Measurements from ENCODE around the gene DHPS. TPM values are rescaled to one million over a fixed set of nuclear protein-coding genes. Genes with fewer than 3 reads are reported as not detected.

Gene DHPS
- total and polyA plus RNA-seq, 2 of the 13 experiments (the other 11 are each of a cell fraction or from before 2014, with no cell fraction given): 43.3 to 84.3 TPM

GRCh38 chr19:12665281-12665573 lies 16.5 kb downstream of the DHPS start:
- no peaks in the 10 kb centered on the region; a peak in 1 of 5 replicates for H3K27me3 ChIP-seq (ENCODE audit: control insufficient read depth in 1 of 2, insufficient read depth in 2 of 2, low read length in 2 of 2)
- H3K79me2 ChIP-seq (ENCODE audit: insufficient read depth, low read length): peaks cover 28% of the 10 kb centered on the region
- peaks cover 0 to 4% of the 10 kb centered on the region in 2 experiments; a peak in 2 of 5 replicates for H3K36me3 ChIP-seq (replicated peaks in 1 of 2; ENCODE audit: control insufficient read depth in 1 of 2, insufficient read depth in 2 of 2, low read length in 2 of 2)
- BruUV-seq (replicated peaks): no TSS peak
- DNase-seq (ENCODE audit: low spot score) (no peak), ATAC-seq (no peak), FAIRE-seq (no peak)
- in situ Hi-C loops (cut with HindIII; ENCODE audit: extremely low pct_ligation_motif_present, low pct_unique_long_range_greater_than_20kb) (no loop called here), intact Hi-C loops (cut with micrococcal nuclease; ENCODE audit: unreplicated experiment) (no loop called here)
- H2AFZ ChIP-seq (ENCODE audit: low read length): no peak overlapping the region
- POLR2A ChIA-PET: no interaction called here
- TF ChIP-seq MIER2 (CRISPR knock-in tag; IDR thresholded peaks at IDR 0.05): no peak
- TF ChIP-seq ATRX (CRISPR knock-in tag; IDR thresholded peaks at IDR 0.05; ENCODE audit: borderline replicate concordance): no peak
- CTCF ChIA-PET (ENCODE audit: low intra/inter-chr PET ratio, low total read pairs): no interaction called here
- no peak overlapping the region for H3K4me3 ChIP-seq (replicated peaks in 1 of 3; ENCODE audit: insufficient read depth in 1 of 3, low read depth in 2 of 3, low read length in 3 of 3)
- no peak overlapping the region for H3K9ac ChIP-seq (ENCODE audit: insufficient read depth, low read depth, low read length)
- H3K27ac ChIP-seq (ENCODE audit: extremely low read length, insufficient read depth, low read length): no peak overlapping the region
- H4K20me1 ChIP-seq (ENCODE audit: insufficient read depth, low read length): no peaks in the 10 kb centered on the region
- 94% methylated on average over 10 of the region's 10 CpGs for WGBS (ENCODE audit: low lambda C conversion rate)
- peak overlapping the region; percentile 97; the same call in 1 of the 2 replicates for H3K4me2 ChIP-seq (ENCODE audit: low read depth, low read length)
- H3K4me1 ChIP-seq (ENCODE audit: insufficient read depth, low read length): peaks cover 35% of the 10 kb centered on the region
- no peaks in the 10 kb centered on the region for H3K9me3 ChIP-seq (ENCODE audit: low read length)

- no peaks in the 10 kb centered on the region; a peak in 1 of 5 replicates for H3K27me3 ChIP-seq (ENCODE audit: control insufficient read depth in 1 of 2, insufficient read depth in 2 of 2, low read length in 2 of 2)
- peak; percentile 24 for DNase-seq (ENCODE audit: low spot score)
- intact Hi-C loops (cut with micrococcal nuclease; ENCODE audit: unreplicated experiment): no loop called here
- no peak for FAIRE-seq
- H3K4me2 ChIP-seq (ENCODE audit: low read depth, low read length): 0 out of 2 replicates have a peak overlapping the region, but pooled peaks have one; percentile 97
- in situ Hi-C loops (cut with HindIII; ENCODE audit: extremely low pct_ligation_motif_present, low pct_unique_long_range_greater_than_20kb): no loop called here
- H3K9ac ChIP-seq (ENCODE audit: insufficient read depth, low read depth, low read length): no peak overlapping the region
- no peak overlapping the region for H3K27ac ChIP-seq (ENCODE audit: extremely low read length, insufficient read depth, low read length)
- no peak overlapping the region for H3K4me3 ChIP-seq (replicated peaks in 1 of 3; ENCODE audit: insufficient read depth in 1 of 3, low read depth in 2 of 3, low read length in 3 of 3)
- no peak overlapping the region for H2AFZ ChIP-seq (ENCODE audit: low read length)
- peaks cover 33% of the 10 kb centered on the region for H3K4me1 ChIP-seq (ENCODE audit: insufficient read depth, low read length)
- H4K20me1 ChIP-seq (ENCODE audit: insufficient read depth, low read length): no peaks in the 10 kb centered on the region
- WGBS (ENCODE audit: low lambda C conversion rate): 92% methylated on average over 20 of the region's 29 CpGs
- peak; percentile 18 for ATAC-seq
- H3K79me2 ChIP-seq (ENCODE audit: insufficient read depth, low read length): peaks cover 22% of the 10 kb centered on the region
- no TSS peak for BruUV-seq (replicated peaks)
- H3K9me3 ChIP-seq (ENCODE audit: low read length): no peaks in the 10 kb centered on the region
- POLR2A ChIA-PET: no interaction called here
- CTCF ChIA-PET (ENCODE audit: low intra/inter-chr PET ratio, low total read pairs): no interaction called here
- peaks cover 0 to 7% of the 10 kb centered on the region in 2 experiments; a peak in 2 of 5 replicates for H3K36me3 ChIP-seq (replicated peaks in 1 of 2; ENCODE audit: control insufficient read depth in 1 of 2, insufficient read depth in 2 of 2, low read length in 2 of 2)
- TF ChIP-seq TFDP2 (CRISPR knock-in tag; IDR thresholded peaks at IDR 0.05) (no peak), IKZF5 (CRISPR knock-in tag; IDR thresholded peaks at IDR 0.05) (no peak), HES4 (CRISPR knock-in tag; IDR thresholded peaks at IDR 0.05; ENCODE audit: borderline replicate concordance) (no peak), KLF12 (CRISPR knock-in tag; IDR thresholded peaks at IDR 0.05; ENCODE audit: borderline replicate concordance) (no peak), FOXP4 (CRISPR knock-in tag; IDR thresholded peaks at IDR 0.05) (no peak), SNAPC2 (CRISPR knock-in tag; IDR thresholded peaks at IDR 0.05) (no peak), ZFX (CRISPR knock-in tag; IDR thresholded peaks at IDR 0.05; ENCODE audit: low read depth) (peak; percentile 16; the same call in 1 of the 2 replicates), TIGD3 (CRISPR knock-in tag; IDR thresholded peaks at IDR 0.05; ENCODE audit: borderline replicate concordance) (no peak)
Measured at GRCh38 chr19:12664406-12665280, 17.0 kb downstream of the DHPS start.
